GM06990 (cell line): ENCODE measurements around the gene MMS22L.

ENCODE experiments used
- DNase-seq: peaks from one replicate; pipeline ENCODE4 v3.0.0-alpha.2; 2011; ENCODE audit not compliant: insufficient read length; ENCODE audit errors: extremely low read depth
- H3K27me3 ChIP-seq: replicated peaks from 2 replicates; pipeline ENCODE4 v1.6.0; 2011; ENCODE audit warnings: low read length; ENCODE audit not compliant: control insufficient read depth, insufficient read depth
- H3K36me3 ChIP-seq: 2 replicates; pipeline ENCODE4 v1.5.1; 2011; ENCODE audit warnings: low read length; ENCODE audit not compliant: control insufficient read depth, insufficient read depth
- H3K4me3 ChIP-seq: replicated peaks from 2 replicates; pipeline ENCODE4 v1.5.1; 2011; ENCODE audit warnings: low read depth, mild to moderate bottlenecking, control low read depth, low read length
- TF ChIP-seq, protein P1 (sequence below): IDR thresholded peaks from 2 replicates; pipeline ENCODE4 v1.5.1; 2011; ENCODE audit warnings: low read length, control low read depth, mild to moderate bottlenecking, inconsistent platforms; ENCODE audit not compliant: insufficient read depth, poor library complexity, severe bottlenecking

MMS22L gene

DNA sequence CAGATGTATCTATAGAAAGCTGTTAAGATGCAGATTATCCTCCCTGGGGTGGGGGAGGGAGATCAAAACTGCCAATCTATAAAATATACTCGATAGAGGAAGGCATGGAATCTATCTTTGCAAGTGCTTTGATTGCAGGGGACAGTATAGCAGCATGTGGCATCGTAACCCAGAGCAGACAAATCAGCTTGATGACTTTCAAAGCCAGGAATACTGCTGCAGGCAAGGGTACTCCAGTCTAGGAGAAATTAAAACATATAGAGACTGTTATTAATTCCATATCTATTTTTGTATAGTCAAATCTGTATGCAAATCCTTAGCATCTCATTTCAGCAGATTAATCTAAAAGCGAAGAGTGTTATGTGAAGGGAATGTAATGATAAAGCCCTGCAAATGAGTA, 159.4 kb downstream of the MMS22L start:
- TF ChIP-seq, protein P1, sequence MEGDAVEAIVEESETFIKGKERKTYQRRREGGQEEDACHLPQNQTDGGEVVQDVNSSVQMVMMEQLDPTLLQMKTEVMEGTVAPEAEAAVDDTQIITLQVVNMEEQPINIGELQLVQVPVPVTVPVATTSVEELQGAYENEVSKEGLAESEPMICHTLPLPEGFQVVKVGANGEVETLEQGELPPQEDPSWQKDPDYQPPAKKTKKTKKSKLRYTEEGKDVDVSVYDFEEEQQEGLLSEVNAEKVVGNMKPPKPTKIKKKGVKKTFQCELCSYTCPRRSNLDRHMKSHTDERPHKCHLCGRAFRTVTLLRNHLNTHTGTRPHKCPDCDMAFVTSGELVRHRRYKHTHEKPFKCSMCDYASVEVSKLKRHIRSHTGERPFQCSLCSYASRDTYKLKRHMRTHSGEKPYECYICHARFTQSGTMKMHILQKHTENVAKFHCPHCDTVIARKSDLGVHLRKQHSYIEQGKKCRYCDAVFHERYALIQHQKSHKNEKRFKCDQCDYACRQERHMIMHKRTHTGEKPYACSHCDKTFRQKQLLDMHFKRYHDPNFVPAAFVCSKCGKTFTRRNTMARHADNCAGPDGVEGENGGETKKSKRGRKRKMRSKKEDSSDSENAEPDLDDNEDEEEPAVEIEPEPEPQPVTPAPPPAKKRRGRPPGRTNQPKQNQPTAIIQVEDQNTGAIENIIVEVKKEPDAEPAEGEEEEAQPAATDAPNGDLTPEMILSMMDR: no peak
- DNase-seq: no peak
- H3K36me3 ChIP-seq: no peaks in the 10 kb centered on the region
- H3K27me3 ChIP-seq: no peaks in the 10 kb centered on the region
- no peak overlapping the region for H3K4me3 ChIP-seq

DNA sequence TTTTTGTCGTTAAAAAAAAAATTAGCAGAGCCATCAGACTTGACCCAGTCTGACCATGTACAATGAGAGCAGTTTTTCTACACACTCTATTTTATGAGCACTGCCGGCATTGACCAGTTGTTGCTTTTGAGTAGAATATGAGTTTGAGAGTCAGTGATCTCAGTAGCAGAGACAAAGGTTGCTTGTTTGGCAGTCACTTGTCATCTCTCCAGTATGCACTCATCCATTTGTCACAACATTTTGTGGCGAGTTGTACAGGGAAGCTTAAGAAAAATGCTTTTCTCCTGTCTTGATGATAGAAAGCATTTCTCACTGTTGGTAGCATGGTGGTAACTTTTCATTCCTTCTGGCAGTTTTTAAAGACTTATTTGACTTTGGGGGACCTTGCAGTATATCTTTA, 159.9 kb downstream of the MMS22L start:
- H3K36me3 ChIP-seq: no peaks in the 10 kb centered on the region
- no peak overlapping the region for H3K4me3 ChIP-seq
- DNase-seq: no peak
- H3K27me3 ChIP-seq: no peaks in the 10 kb centered on the region
- TF ChIP-seq, protein P1: no peak

DNA sequence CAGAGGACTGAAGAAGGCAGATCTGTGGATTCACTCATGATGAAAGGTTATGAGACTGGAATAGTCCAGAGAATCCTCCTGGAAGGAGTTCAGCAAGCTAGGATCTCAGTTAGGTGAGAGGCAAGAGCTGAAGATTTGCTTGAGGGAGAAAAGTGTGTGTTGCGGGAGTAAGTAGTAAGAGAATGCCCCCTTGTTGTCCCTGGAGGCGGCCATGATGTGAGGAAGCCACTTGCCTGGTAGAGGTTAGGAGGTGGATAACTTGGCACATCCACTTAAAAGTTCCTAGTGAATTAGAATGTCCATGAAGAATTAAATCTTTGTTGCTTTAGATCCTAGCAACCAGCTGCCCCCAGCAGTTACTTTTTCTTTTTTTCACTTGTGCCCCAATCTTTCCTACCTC, 162.5 kb downstream of the MMS22L start:
- DNase-seq: no peak
- H3K4me3 ChIP-seq: no peak overlapping the region
- H3K36me3 ChIP-seq: no peaks in the 10 kb centered on the region
- TF ChIP-seq, protein P1: no peak
- no peaks in the 10 kb centered on the region for H3K27me3 ChIP-seq

DNA sequence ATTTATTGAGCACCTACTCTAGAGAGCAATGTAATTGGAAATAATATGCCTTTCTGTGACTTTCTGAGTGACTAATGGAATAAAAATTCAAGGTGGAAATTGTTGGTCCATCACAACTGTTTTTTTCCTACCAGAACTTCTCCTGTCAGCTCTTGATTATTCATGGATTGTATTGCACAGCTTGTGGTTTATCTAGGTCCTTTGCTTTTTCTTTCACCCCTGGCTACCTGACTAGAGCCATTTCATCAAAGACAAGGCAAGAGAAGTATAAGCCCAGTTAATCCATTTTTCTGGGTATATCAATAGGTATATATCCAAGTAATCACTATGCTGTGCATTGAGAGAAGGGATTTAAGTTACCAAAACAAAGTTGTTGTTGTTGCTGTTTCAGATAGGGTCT, 168.4 kb downstream of the MMS22L start:
- no peak overlapping the region for H3K4me3 ChIP-seq
- H3K27me3 ChIP-seq: no peaks in the 10 kb centered on the region
- TF ChIP-seq, protein P1: no peak
- no peak for DNase-seq
- H3K36me3 ChIP-seq: no peaks in the 10 kb centered on the region

DNA sequence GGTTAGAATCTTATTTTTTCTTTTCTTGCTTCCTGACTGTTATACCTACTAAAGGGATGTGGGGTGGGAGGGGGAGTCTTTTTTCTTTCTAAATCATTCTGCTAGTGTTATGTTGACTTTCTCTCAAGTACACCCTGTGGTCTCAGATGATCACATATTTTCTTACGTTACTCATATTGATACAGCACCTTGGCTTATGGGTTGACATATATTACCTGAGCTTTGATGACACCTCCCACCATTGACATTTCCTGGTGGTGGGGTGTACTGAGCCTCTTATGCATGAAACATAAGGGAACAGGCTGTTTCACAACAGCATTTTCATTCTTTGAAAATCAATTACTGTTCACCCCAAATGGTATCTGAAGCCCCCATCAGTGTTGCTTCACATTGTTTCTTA, 169.8 kb downstream of the MMS22L start:
- no peak for DNase-seq
- H3K36me3 ChIP-seq: no peaks in the 10 kb centered on the region
- H3K27me3 ChIP-seq: no peaks in the 10 kb centered on the region
- no peak overlapping the region for H3K4me3 ChIP-seq
- TF ChIP-seq, protein P1: no peak

DNA sequence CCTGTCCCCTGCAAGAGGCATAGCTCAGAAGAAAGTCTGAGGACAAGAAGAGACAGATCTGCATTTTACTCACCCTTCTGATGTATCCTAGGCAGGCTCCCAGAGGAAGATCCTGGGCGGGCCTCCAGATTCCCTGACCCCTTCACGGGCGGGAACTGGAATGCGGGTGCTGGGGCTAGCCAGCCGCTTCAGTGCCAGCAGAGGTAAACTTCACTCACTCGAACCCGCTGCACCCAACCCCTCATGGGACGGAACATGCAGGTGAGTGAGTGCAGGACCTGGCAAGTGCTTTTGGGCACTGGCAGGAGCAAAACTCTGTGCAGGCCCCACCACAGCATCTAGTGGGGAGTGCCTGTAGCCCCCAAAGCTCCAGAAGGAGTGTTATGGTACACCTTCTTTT, 171.8 kb downstream of the MMS22L start:
- H3K4me3 ChIP-seq: no peak overlapping the region
- no peaks in the 10 kb centered on the region for H3K27me3 ChIP-seq
- no peaks in the 10 kb centered on the region for H3K36me3 ChIP-seq
- TF ChIP-seq, protein P1: no peak
- no peak for DNase-seq
